Endothelial cell of umbilical vein (primary cell): ENCODE measurements around the gene TTC36. TPM values are rescaled to one million over a fixed set of nuclear protein-coding genes. Genes with fewer than 3 reads are reported as not detected.

Experiments used
- BruUV-seq: library from RNA; stranded (reverse); fragments of 400-500 nt; replicated peaks from 2 replicates; lab custom pipeline; 2021; lab: Mats Ljungman, UMichigan
- CTCF ChIA-PET: fragments of 300-600, 350-600 bp; sonication (Branson Sonifier 250); formaldehyde crosslinking; loops from one replicate; lab custom pipeline; 2021; ENCODE audit warnings: antibody characterized with exemption, inconsistent platforms; lab: Charles Lee
- POLR2A ChIA-PET: fragments of 300-600, 350-600 bp; sonication (Branson Sonifier 250); formaldehyde crosslinking; loops from one replicate; lab custom pipeline; 2021; ENCODE audit warnings: antibody characterized with exemption, inconsistent platforms; lab: Charles Lee
- DNase-seq: peaks from one replicate; pipeline ENCODE4 v3.0.0-alpha.2; 2011; ENCODE audit warnings: low read depth, low spot score
- FAIRE-seq: peaks from 2 replicates; lab custom pipeline; 2011; peaks lifted over from hg19 to GRCh38; lab: Jason Lieb, UNC
- H2AFZ ChIP-seq: 2 replicates; pipeline ENCODE4 v1.6.0; 2012; ENCODE audit warnings: low read depth, low read length, control low read depth, inconsistent platforms
- H3K27ac ChIP-seq: 2 replicates; pipeline ENCODE4 v1.5.1; 2011; ENCODE audit warnings: low read depth, mild to moderate bottlenecking, control low read depth, low read length, moderate library complexity; ENCODE audit not compliant: insufficient read depth
- H3K27me3 ChIP-seq, 2 experiments: 2 replicates each; pipeline versions ENCODE4 v1.6.0 to v1.6.1; 2011; ENCODE audit warnings: low read length in 2 of 2, mixed read lengths in 1 of 2; ENCODE audit not compliant: control insufficient read depth in 2 of 2, insufficient read depth in 2 of 2
- H3K36me3 ChIP-seq, 2 experiments: 2 replicates in 1 of 2; 3 replicates in 1 of 2; pipeline ENCODE4 v1.5.1; 2011; ENCODE audit warnings: low read length in 2 of 2, mild to moderate bottlenecking in 1 of 2, moderate library complexity in 1 of 2; ENCODE audit not compliant: control insufficient read depth in 2 of 2, insufficient read depth in 2 of 2; ENCODE audit errors: extremely low read depth in 1 of 2
- H3K4me1 ChIP-seq: 3 replicates; pipeline ENCODE4 v1.5.1; 2011; ENCODE audit warnings: mild to moderate bottlenecking, low read length; ENCODE audit not compliant: control insufficient read depth, insufficient read depth; ENCODE audit errors: extremely low read depth
- H3K4me2 ChIP-seq: 2 replicates; pipeline ENCODE4 v1.6.1; 2011; ENCODE audit warnings: low read length, control low read depth, mixed read lengths; ENCODE audit not compliant: insufficient read depth
- H3K4me3 ChIP-seq, 3 experiments: fragments of 200-600 bp in 1 of 3; sonication (generic), shearing (Covaris generic) in 1 of 3; replicated peaks in 1 of 3; 2 replicates each; pipeline ENCODE4 v1.5.1; 2011 to 2016; ENCODE audit warnings: control low read depth in 3 of 3, low read length in 3 of 3, mild to moderate bottlenecking in 2 of 3, inconsistent platforms in 1 of 3, low read depth in 1 of 3, moderate library complexity in 1 of 3; ENCODE audit not compliant: insufficient read depth in 1 of 3
- H3K79me2 ChIP-seq: 2 replicates; pipeline ENCODE4 v1.6.0; 2012; ENCODE audit warnings: low read length, inconsistent platforms; ENCODE audit not compliant: control insufficient read depth, insufficient read depth
- H3K9ac ChIP-seq: replicated peaks from 2 replicates; pipeline ENCODE3; 2011; ENCODE audit warnings: low read length, control low read depth; ENCODE audit not compliant: insufficient read depth; ENCODE audit errors: extremely low read depth
- H3K9me1 ChIP-seq: replicated peaks from 3 replicates; pipeline ENCODE4 v1.6.0; 2011; ENCODE audit warnings: mild to moderate bottlenecking, low read length; ENCODE audit not compliant: control insufficient read depth, insufficient read depth; ENCODE audit errors: extremely low read depth
- H3K9me3 ChIP-seq: replicated peaks from 2 replicates; pipeline ENCODE4 v1.5.1; 2012; ENCODE audit warnings: low read length, inconsistent platforms; ENCODE audit not compliant: control insufficient read depth, insufficient read depth
- H4K20me1 ChIP-seq: replicated peaks from 2 replicates; pipeline ENCODE3; 2011; ENCODE audit warnings: mild to moderate bottlenecking, low read length; ENCODE audit not compliant: control insufficient read depth, insufficient read depth; ENCODE audit errors: extremely low read depth
- EZH2 ChIP-seq: IDR thresholded peaks from 2 replicates; pipeline ENCODE4 v1.6.1; 2012; ENCODE audit warnings: borderline replicate concordance, low read depth, mild to moderate bottlenecking, moderate library complexity, low read length, inconsistent platforms; ENCODE audit not compliant: severe bottlenecking
- FOS ChIP-seq: IDR thresholded peaks from 2 replicates; pipeline ENCODE4 v1.6.1; 2011; ENCODE audit warnings: mild to moderate bottlenecking, low read length, moderate library complexity, borderline replicate concordance; ENCODE audit not compliant: insufficient read depth
- GATA2 ChIP-seq: IDR thresholded peaks from 2 replicates; pipeline ENCODE4 v1.7.0; 2011; ENCODE audit warnings: low read depth, mild to moderate bottlenecking, moderate library complexity, mixed read lengths, low read length; ENCODE audit not compliant: insufficient read length, insufficient read depth
- JUN ChIP-seq: IDR thresholded peaks from 2 replicates; pipeline ENCODE4 v1.6.1; 2011; ENCODE audit warnings: borderline replicate concordance, low read depth; ENCODE audit not compliant: insufficient read length, insufficient read depth
- MYC ChIP-seq: IDR thresholded peaks from one replicate; pipeline ENCODE4 v1.6.1; 2011; ENCODE audit warnings: mild to moderate bottlenecking, low read depth, low read length
- POLR2A ChIP-seq: IDR thresholded peaks from 2 replicates; pipeline ENCODE4 v1.6.1; 2012; ENCODE audit warnings: low read depth, mild to moderate bottlenecking, control low read depth, low read length
- POLR2AphosphoS5 ChIP-seq: IDR thresholded peaks from 2 replicates; pipeline ENCODE4 v1.6.1; 2012; ENCODE audit warnings: low read depth, mild to moderate bottlenecking, control low read depth, low read length, moderate library complexity; ENCODE audit not compliant: insufficient read depth
- dilution Hi-C: fragments of 300-500 bp; cut with MboI; formaldehyde crosslinking; loops from one replicate; pipeline ENCODE4 v1.15.0; 2019; ENCODE audit warnings: low sequenced_read_pairs; ENCODE audit not compliant: extremely low pct_ligation_motif_present
- intact Hi-C: fragments of 100-400 bp; cut with micrococcal nuclease; formaldehyde crosslinking; loops from one replicate; pipeline ENCODE4 v1.10.0; 2022
- polyA plus RNA-seq, 4 experiments: library from polyadenylated mRNA; depleted of rRNA in 3 of 4; stranded (reverse) in 3 of 4; unstranded in 1 of 4; fragments of >200 nt; gene quantifications; 2 replicates each; pipeline versions ENCODE4 v1.2.1 to v1.2.3, GENCODE V29; 2011 to 2012; ENCODE audit warnings: missing spikeins in 1 of 4
- total RNA-seq: library from RNA; stranded (reverse); gene quantifications from 2 replicates; pipeline ENCODE4 v1.2.3, GENCODE V29; 2021
- TF ChIP-seq, protein P1 (sequence below): IDR thresholded peaks from 2 replicates; pipeline ENCODE4 v1.6.1; 2011; ENCODE audit not compliant: insufficient read depth, insufficient read length
- TF ChIP-seq, protein P2 (sequence below), 2 donors: IDR thresholded peaks; 1 replicate in 1 of 2; 2 replicates in 1 of 2; pipeline ENCODE4 v1.5.1; 2011; ENCODE audit warnings: low read length in 2 of 2, mild to moderate bottlenecking in 2 of 2, moderate library complexity in 2 of 2, control low read depth in 1 of 2, inconsistent platforms in 1 of 2, low read depth in 1 of 2; ENCODE audit not compliant: insufficient read depth in 1 of 2; ENCODE audit errors: extremely low read depth in 1 of 2

TTC36 gene
- total and polyA plus RNA-seq, 2 donors (not counting 3 experiments of a cell fraction or from before 2014, with no cell fraction given) = 0.60 TPM; not detected in 1

DNA sequence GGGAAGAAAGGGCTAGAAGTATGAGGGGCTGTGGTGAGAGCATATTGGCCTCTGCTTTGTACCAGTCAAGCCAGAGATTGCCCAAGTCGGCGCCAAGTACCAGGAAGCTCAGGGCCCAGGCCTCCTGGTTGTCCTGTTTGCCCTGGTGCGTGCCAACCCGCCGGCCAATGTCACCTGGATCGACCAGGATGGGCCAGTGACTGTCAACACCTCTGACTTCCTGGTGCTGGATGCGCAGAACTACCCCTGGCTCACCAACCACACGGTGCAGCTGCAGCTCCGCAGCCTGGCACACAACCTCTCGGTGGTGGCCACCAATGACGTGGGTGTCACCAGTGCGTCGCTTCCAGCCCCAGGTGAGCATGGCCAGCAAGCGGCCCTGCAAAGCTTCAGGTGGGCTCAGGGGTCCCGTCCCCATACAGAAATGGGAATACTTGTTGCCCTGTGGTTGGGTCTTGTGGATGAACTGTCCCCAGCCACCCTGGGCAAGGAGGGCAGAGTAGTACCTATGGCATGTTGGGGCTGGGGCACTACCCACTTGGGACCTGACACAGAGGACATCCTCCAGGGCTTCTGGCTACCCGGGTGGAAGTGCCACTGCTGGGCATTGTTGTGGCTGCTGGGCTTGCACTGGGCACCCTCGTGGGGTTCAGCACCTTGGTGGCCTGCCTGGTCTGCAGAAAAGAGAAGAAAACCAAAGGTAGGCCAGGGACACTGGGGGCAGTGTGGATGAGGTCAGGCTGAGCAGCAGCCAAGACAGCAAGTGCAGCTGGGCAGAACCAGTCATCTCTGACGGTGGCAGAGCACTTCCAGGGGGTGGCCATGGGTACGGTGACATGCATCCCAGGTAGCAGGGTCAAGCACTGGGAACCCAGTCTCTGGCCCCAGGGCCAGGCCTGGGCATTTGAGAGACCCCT, 5.8 kb downstream of the TTC36 start:
- ChIA-PET CTCF (interaction anchor here (0.9 kb wide), 1 partner anchor 45 kb away, joined by 4 read pairs; no protein-coding TSS in a partner anchor), POLR2A (no interaction called here)
- dilution Hi-C loops = no loop called here
- intact Hi-C loops = no loop called here
- no peak for DNase-seq
- Histone ChIP-seq H3K36me3 (peaks cover 0 to 2% of the 10 kb centered on the region in 2 experiments), H2AFZ (no peak overlapping the region), H3K4me2 (no peak overlapping the region), H3K27me3 (no peaks in the 10 kb centered on the region), H4K20me1 (no peaks in the 10 kb centered on the region), H3K4me1 (peaks cover 10% of the 10 kb centered on the region), H3K4me3 (no peak overlapping the region), H3K79me2 (no peaks in the 10 kb centered on the region), H3K9me3 (no peaks in the 10 kb centered on the region), H3K9me1 (no peaks in the 10 kb centered on the region), H3K27ac (no peak overlapping the region), H3K9ac (no peak overlapping the region)
- no peak for FAIRE-seq
- no peak for TF ChIP-seq POLR2AphosphoS5
- TF ChIP-seq JUN = no peak
- TF ChIP-seq FOS = no peak
- TF ChIP-seq EZH2 = no peak
- TF ChIP-seq GATA2 = no peak
- TF ChIP-seq POLR2A = no peak
- TF ChIP-seq, protein P1, sequence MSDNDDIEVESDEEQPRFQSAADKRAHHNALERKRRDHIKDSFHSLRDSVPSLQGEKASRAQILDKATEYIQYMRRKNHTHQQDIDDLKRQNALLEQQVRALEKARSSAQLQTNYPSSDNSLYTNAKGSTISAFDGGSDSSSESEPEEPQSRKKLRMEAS = no peak
- TF ChIP-seq, protein P2, sequence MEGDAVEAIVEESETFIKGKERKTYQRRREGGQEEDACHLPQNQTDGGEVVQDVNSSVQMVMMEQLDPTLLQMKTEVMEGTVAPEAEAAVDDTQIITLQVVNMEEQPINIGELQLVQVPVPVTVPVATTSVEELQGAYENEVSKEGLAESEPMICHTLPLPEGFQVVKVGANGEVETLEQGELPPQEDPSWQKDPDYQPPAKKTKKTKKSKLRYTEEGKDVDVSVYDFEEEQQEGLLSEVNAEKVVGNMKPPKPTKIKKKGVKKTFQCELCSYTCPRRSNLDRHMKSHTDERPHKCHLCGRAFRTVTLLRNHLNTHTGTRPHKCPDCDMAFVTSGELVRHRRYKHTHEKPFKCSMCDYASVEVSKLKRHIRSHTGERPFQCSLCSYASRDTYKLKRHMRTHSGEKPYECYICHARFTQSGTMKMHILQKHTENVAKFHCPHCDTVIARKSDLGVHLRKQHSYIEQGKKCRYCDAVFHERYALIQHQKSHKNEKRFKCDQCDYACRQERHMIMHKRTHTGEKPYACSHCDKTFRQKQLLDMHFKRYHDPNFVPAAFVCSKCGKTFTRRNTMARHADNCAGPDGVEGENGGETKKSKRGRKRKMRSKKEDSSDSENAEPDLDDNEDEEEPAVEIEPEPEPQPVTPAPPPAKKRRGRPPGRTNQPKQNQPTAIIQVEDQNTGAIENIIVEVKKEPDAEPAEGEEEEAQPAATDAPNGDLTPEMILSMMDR (IDR thresholded peaks at IDR 0.05; ENCODE audit: extremely low read depth in 1 of 2, insufficient read depth in 1 of 2, low read depth in 1 of 2, low read length in 2 of 2) = no peak
- no peak for TF ChIP-seq MYC
- no TSS peak for BruUV-seq
